K562 (cell line): Measurements from ENCODE around the gene MDC1. TPM values are rescaled to one million over a fixed set of nuclear protein-coding genes. Genes with fewer than 3 reads are reported as not detected.

ENCODE experiments used
- AFF1 ChIP-seq, 2 experiments: fragments of 450-650 bp; IDR thresholded peaks; 2 replicates each; pipeline ENCODE4 v1.6.1; 2018; ENCODE audit warnings: mild to moderate bottlenecking in 2 of 2, low read depth in 1 of 2; ENCODE audit not compliant: partially characterized antibody in 2 of 2
- CBFA2T3 ChIP-seq: fragments of 450-650 bp; IDR thresholded peaks from 2 replicates; pipeline ENCODE4 v1.6.1; 2017
- FOSL1 ChIP-seq: fragments of 200-800 bp; sonication (Bioruptor generic); conservative IDR thresholded peaks from 2 replicates; pipeline ENCODE4 v1.6.1; 2016; ENCODE audit warnings: missing genetic modification characterization, missing compliant biosample characterization
- MNT ChIP-seq, 2 experiments: fragments of 450-650 bp; conservative IDR thresholded peaks; 2 replicates each; pipeline ENCODE4 v1.6.1; 2017; ENCODE audit warnings: mild to moderate bottlenecking in 2 of 2, moderate library complexity in 2 of 2
- PTBP1 ChIP-seq: fragments of 200-400 bp; formaldehyde crosslinking; IDR thresholded peaks from 2 replicates; pipeline ENCODE4 v1.6.1; 2017; ENCODE audit warnings: low read depth, low read length
- PTRF ChIP-seq: fragments of 450-650 bp; IDR thresholded peaks from 2 replicates; pipeline ENCODE4 v1.6.1; 2016; ENCODE audit warnings: mild to moderate bottlenecking, missing genetic modification characterization, missing compliant biosample characterization
- TCF7 ChIP-seq: sonication (generic); IDR thresholded peaks from 2 replicates; pipeline ENCODE4 v1.6.1; 2016; ENCODE audit warnings: antibody characterized with exemption, borderline replicate concordance
- THRAP3 ChIP-seq: fragments of 450-650 bp; IDR thresholded peaks from 2 replicates; pipeline ENCODE4 v1.6.1; 2016; ENCODE audit warnings: mild to moderate bottlenecking, inconsistent platforms, borderline replicate concordance
- YY1 ChIP-seq, 3 experiments: IDR thresholded peaks; 2 replicates each; pipeline ENCODE4 v1.6.1; 2011; ENCODE audit warnings: low read length in 2 of 3, mild to moderate bottlenecking in 2 of 3, moderate library complexity in 2 of 3, borderline replicate concordance in 1 of 3, control low read depth in 1 of 3, low read depth in 1 of 3; ENCODE audit not compliant: insufficient read depth in 3 of 3, insufficient replicate concordance in 2 of 3, control insufficient read depth in 1 of 3, insufficient read length in 1 of 3; ENCODE audit errors: extremely low read depth in 1 of 3
- ZBTB1 ChIP-seq: sonication (generic); formaldehyde crosslinking; IDR thresholded peaks from 2 replicates; pipeline ENCODE4 v1.8.1; 2023; ENCODE audit warnings: missing genetic modification reagents, low read depth, mild to moderate bottlenecking, borderline replicate concordance
- ZEB2 ChIP-seq: fragments of 450-650 bp; IDR thresholded peaks from 2 replicates; pipeline ENCODE4 v1.6.1; 2016
- polyA plus RNA-seq, 8 experiments: library from polyadenylated mRNA; depleted of rRNA in 4 of 8; stranded (reverse) in 5 of 8; unstranded in 3 of 8; fragments of >200 nt; fragmentation: Nextera tagmentation in 2 of 8; fragmentation: Illumina TruSeq in 1 of 8; extraction: Ambion mirVana in 2 of 8; extraction: Trizol in 1 of 8; gene quantifications; 2 replicates each; pipeline versions ENCODE4 v1.2.1 to v1.2.3, GENCODE V29; 2011 to 2014; ENCODE audit warnings: inconsistent platforms in 1 of 8, missing spikeins in 1 of 8
- total RNA-seq, 7 experiments: library from RNA; depleted of rRNA in 6 of 7; stranded (reverse); fragments of >200 nt in 6 of 7; fragmentation: Illumina TruSeq in 2 of 7; extraction: Trizol in 2 of 7; gene quantifications; 2 replicates each; pipeline versions ENCODE4 v1.2.1 to v1.2.3, GENCODE V29; 2011 to 2021; ENCODE audit warnings: low replicate concordance in 1 of 7
- TF ChIP-seq, protein P1 (sequence below), 2 experiments: fragments of 250-450 bp in 1 of 2; fragments of 450-650 bp in 1 of 2; sonication (Bioruptor Pico) in 1 of 2; IDR thresholded peaks; 2 replicates each; pipeline versions ENCODE4 v1.6.1 to v1.8.0; 2016 to 2021; ENCODE audit warnings: mild to moderate bottlenecking in 2 of 2, moderate library complexity in 2 of 2, missing compliant biosample characterization in 1 of 2, missing genetic modification characterization in 1 of 2
- TF ChIP-seq, protein P2 (sequence below): IDR thresholded peaks from 2 replicates; pipeline ENCODE4 v1.6.1; 2012; ENCODE audit warnings: low read depth, low read length, improper control_type of control experiment, borderline replicate concordance
- TF ChIP-seq, protein P3 (sequence below): fragments of 450-650 bp; IDR thresholded peaks from 2 replicates; pipeline ENCODE4 v1.6.1; 2017; ENCODE audit warnings: mild to moderate bottlenecking, moderate library complexity

Gene MDC1
- total and polyA plus RNA-seq, 9 of the 15 experiments (the other 6 are each of a cell fraction or from before 2014, with no cell fraction given): 8.2 to 114 (median 20.0) TPM

DNA sequence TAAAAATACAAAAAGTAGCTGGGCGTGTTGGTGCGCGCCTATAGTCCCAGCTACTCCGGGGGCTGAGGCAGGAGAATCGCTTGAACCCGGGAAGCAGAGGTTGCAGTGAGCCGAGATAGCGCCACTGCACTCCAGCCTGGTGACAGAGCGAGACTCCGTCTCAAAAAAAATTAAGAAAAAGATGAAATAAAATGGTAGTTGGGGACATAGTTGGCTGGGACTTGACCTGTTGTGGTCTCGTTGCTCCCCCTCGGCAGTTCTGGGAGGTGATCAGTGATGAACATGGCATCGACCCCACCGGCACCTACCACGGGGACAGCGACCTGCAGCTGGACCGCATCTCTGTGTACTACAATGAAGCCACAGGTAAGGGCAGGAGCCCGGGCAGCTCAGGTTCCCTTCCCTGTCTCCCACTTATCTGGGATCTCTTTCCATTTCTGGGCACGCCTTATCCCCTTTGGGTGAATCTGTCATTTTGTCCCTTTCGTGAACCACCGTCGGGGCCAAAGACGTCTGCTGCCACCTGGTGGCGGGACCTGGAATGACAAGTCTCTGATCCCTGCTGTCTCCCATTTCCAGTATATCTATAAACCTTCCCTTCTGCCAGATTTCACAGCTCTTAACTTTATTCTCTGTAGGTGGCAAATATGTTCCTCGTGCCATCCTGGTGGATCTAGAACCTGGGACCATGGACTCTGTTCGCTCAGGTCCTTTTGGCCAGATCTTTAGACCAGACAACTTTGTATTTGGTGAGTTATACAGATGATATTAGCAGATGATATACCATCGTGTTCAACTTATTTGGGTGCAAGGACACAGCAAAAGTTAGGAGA, 5.4 kb upstream of the MDC1 start (continued):
- TF ChIP-seq AFF1 (IDR thresholded peaks at IDR 0.05; ENCODE audit: low read depth in 1 of 2, partially characterized antibody in 2 of 2): peak in 1 of 2 experiments; percentile 37
- peak; percentile 76; the same call in 1 of the 2 replicates for TF ChIP-seq TCF7
- no peak for TF ChIP-seq PTRF (tag)
- TF ChIP-seq, protein P1, sequence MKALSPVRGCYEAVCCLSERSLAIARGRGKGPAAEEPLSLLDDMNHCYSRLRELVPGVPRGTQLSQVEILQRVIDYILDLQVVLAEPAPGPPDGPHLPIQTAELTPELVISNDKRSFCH (CRISPR knock-in tag; IDR thresholded peaks at IDR 0.05): no peak
- TF ChIP-seq, protein P1 (tag; IDR thresholded peaks at IDR 0.05): peak; percentile 71; the same call in 1 of the 2 replicates
- TF ChIP-seq FOSL1 (tag): peak; percentile 11; the same call in 1 of the 2 replicates
- TF ChIP-seq CBFA2T3: peak; percentile 2; the same call in 1 of the 2 replicates
- TF ChIP-seq ZEB2: peak; percentile 62; the same call in 1 of the 2 replicates
- peak; percentile 69 to 79 for TF ChIP-seq MNT (conservative IDR thresholded peaks at IDR 0.05)
- 0 out of 2 replicates have a peak, but pooled peaks have one; percentile 32 for TF ChIP-seq ZBTB1 (CRISPR knock-in tag)
- TF ChIP-seq, protein P2, sequence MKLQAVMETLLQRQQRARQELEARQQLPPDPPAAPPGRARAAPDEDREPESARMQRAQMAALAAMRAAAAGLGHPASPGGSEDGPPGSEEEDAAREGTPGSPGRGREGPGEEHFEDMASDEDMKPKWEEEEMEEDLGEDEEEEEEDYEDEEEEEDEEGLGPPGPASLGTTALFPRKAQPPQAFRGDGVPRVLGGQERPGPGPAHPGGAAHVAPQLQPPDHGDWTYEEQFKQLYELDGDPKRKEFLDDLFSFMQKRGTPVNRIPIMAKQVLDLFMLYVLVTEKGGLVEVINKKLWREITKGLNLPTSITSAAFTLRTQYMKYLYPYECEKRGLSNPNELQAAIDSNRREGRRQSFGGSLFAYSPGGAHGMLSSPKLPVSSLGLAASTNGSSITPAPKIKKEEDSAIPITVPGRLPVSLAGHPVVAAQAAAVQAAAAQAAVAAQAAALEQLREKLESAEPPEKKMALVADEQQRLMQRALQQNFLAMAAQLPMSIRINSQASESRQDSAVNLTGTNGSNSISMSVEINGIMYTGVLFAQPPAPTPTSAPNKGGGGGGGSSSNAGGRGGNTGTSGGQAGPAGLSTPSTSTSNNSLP: peak; percentile 32; the same call in 1 of the 2 replicates
- TF ChIP-seq, protein P3, sequence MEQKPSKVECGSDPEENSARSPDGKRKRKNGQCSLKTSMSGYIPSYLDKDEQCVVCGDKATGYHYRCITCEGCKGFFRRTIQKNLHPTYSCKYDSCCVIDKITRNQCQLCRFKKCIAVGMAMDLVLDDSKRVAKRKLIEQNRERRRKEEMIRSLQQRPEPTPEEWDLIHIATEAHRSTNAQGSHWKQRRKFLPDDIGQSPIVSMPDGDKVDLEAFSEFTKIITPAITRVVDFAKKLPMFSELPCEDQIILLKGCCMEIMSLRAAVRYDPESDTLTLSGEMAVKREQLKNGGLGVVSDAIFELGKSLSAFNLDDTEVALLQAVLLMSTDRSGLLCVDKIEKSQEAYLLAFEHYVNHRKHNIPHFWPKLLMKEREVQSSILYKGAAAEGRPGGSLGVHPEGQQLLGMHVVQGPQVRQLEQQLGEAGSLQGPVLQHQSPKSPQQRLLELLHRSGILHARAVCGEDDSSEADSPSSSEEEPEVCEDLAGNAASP: no peak
- TF ChIP-seq YY1 (IDR thresholded peaks at IDR 0.05; ENCODE audit: borderline replicate concordance in 1 of 3, control insufficient read depth in 1 of 3, extremely low read depth in 1 of 3, insufficient read depth in 3 of 3, insufficient read length in 1 of 3, insufficient replicate concordance in 2 of 3, low read depth in 1 of 3, low read length in 2 of 3): peak in 2 of 3 experiments; percentile 47 to 76
- TF ChIP-seq THRAP3: peak; percentile 87; the same call in 1 of the 2 replicates
- peak; percentile 50; the same call in 1 of the 2 replicates for TF ChIP-seq PTBP1
